ENCODE data around the gene OBSCN.

The OBSCN gene

DNA sequence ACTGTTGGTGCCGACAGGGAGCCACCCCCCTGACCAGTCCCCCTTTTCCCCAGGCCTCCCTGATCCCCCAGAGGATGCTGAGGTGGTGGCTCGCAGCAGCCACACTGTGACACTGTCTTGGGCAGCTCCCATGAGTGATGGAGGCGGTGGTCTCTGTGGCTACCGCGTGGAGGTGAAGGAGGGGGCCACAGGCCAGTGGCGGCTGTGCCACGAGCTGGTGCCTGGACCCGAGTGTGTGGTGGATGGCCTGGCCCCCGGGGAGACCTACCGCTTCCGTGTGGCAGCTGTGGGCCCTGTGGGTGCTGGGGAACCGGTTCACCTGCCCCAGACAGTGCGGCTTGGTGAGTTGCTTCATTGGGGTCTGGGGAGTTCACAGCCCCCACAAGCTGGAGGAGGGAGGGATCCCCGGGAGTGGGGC is 109.6 kb downstream of the OBSCN start:
- no peaks in the 10 kb centered on the region for H3K9me3 Mint-ChIP-seq
- H3K27me3 Mint-ChIP-seq, result no peaks in the 10 kb centered on the region
- no peak for ATAC-seq
- H3K27ac Mint-ChIP-seq, result no peak overlapping the region
- H3K36me3 Mint-ChIP-seq, result no peaks in the 10 kb centered on the region
- H3K4me3 Mint-ChIP-seq, result no peak overlapping the region
- H3K4me1 Mint-ChIP-seq, result no peaks in the 10 kb centered on the region

DNA sequence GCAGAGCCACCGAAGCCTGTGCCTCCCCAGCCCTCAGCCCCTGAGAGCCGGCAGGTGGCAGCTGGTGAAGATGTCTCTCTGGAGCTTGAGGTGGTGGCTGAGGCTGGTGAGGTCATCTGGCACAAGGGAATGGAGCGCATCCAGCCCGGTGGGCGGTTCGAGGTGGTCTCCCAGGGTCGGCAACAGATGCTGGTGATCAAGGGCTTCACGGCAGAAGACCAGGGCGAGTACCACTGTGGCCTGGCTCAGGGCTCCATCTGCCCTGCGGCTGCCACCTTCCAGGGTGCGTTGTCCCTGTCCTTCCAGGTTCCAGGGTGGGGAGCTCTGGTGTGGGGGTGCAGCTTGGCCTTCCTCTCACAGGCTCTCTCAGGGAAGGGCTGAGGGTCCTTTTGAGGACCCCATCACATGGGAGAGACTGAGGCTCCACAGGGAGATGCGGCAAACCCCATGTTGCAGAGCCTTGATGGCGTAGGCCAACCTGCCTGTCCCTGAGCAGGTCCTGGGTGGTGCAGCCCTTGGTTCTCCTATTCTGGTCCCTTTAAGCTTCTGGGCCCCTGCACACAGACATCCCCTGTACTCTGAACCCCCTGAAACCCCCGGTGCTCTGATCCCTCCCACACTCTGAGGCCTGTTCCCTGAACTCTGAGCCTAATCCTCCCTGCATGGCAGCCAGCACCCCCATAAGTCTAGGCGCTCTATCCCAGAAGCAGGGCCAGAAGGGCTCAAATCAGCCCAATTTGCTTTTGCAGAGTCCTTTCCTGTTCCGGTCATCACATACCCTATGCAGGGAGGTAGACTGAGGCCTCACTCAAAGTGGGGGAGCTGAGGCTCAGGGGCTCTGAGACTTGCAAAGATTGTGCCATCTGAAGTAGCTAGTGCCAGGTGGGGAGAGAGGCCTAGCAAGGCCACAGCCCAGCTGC is 110.3 kb downstream of the OBSCN start:
- Mint-ChIP-seq H3K27ac (no peak overlapping the region), H3K9me3 (no peaks in the 10 kb centered on the region), H3K4me1 (no peaks in the 10 kb centered on the region), H3K27me3 (no peaks in the 10 kb centered on the region), H3K4me3 (no peak overlapping the region), H3K36me3 (peaks cover 4% of the 10 kb centered on the region)
- ATAC-seq, result no peak

DNA sequence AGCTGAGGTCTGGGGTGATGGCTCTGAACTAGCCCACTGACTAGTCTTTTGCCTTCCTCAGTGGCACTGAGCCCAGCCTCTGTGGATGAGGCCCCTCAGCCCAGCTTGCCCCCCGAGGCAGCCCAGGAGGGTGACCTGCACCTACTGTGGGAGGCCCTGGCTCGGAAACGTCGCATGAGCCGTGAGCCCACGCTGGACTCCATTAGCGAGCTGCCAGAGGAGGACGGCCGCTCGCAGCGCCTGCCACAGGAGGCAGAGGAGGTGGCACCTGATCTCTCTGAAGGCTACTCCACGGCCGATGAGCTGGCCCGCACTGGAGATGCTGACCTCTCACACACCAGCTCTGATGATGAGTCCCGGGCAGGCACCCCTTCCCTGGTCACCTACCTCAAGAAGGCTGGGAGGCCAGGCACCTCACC is 111.0 kb downstream of the OBSCN start:
- no peak overlapping the region for H3K4me3 Mint-ChIP-seq
- H3K27me3 Mint-ChIP-seq, result no peaks in the 10 kb centered on the region
- H3K9me3 Mint-ChIP-seq, result no peaks in the 10 kb centered on the region
- H3K4me1 Mint-ChIP-seq, result no peaks in the 10 kb centered on the region
- ATAC-seq, result no peak
- H3K27ac Mint-ChIP-seq, result no peak overlapping the region
- peaks cover 5% of the 10 kb centered on the region for H3K36me3 Mint-ChIP-seq

DNA sequence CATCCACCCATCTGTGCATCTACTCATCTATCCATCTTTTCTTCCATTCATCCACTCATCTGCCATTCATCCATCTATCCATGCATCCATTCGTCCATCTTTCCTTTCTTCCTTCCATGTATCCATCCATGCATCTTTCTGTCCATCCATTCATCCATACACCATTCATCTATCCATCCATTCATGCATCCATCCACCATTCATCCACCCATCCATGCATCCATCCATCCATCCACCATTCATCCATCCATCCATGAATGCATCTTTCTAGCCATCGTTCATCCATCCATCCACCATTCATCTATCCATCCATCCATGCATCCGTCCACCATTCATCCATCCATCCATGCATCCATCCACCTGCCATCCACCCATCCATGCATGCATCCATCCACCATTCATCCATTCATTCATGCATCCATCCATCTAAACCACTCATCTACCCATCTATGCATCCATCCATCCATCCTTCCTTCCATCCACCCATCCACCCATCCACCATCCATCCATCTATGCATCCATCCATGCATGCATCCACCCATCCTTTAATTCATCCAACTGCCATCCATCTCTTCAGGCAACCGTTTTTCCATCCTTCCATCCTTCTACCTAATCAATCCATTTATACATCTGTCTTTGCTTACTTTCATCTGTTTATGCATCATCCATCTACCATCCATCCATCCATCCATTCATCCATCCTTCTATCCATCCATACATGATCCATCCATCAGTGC is 111.7 kb downstream of the OBSCN start:
- Mint-ChIP-seq H3K36me3 (peaks cover 5% of the 10 kb centered on the region), H3K27me3 (no peaks in the 10 kb centered on the region), H3K4me1 (no peaks in the 10 kb centered on the region), H3K9me3 (no peaks in the 10 kb centered on the region), H3K4me3 (no peak overlapping the region), H3K27ac (no peak overlapping the region)
- ATAC-seq, result no peak

DNA sequence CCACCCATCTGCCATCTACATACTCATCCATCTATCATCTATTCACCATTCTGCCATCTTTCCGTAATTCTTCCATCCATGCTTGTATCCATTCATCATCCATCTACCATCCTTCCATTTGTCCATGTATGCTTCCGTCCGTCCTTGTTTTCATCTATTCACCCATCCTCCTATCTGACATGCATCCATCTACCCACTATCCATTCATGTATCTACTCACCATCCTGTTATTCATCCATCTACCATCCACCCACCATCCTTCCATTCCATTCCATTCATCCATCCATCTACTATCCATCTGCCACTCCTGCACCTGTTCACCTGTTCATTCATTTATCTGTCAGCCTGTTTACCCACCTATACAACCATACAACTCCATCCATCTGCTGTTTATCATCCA is 112.5 kb downstream of the OBSCN start:
- H3K27ac Mint-ChIP-seq, result no peak overlapping the region
- no peaks in the 10 kb centered on the region for H3K27me3 Mint-ChIP-seq
- no peaks in the 10 kb centered on the region for H3K4me1 Mint-ChIP-seq
- no peak for ATAC-seq
- peaks cover 5% of the 10 kb centered on the region for H3K36me3 Mint-ChIP-seq
- no peaks in the 10 kb centered on the region for H3K9me3 Mint-ChIP-seq
- no peak overlapping the region for H3K4me3 Mint-ChIP-seq

DNA sequence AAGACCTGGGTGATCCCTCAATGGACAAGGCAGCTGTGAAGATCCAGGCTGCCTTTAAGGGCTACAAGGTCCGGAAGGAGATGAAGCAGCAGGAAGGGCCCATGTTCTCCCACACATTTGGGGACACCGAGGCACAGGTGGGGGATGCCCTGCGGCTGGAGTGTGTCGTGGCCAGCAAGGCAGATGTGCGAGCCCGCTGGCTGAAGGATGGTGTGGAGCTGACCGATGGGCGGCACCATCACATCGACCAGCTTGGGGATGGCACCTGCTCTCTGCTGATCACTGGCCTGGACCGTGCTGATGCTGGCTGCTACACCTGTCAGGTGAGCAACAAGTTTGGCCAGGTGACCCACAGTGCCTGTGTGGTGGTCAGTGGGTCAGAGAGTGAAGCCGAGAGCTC is 113.6 kb downstream of the OBSCN start:
- Mint-ChIP-seq H3K27ac (no peak overlapping the region), H3K27me3 (no peaks in the 10 kb centered on the region), H3K4me3 (no peak overlapping the region), H3K4me1 (no peaks in the 10 kb centered on the region), H3K36me3 (peaks cover 5% of the 10 kb centered on the region), H3K9me3 (no peaks in the 10 kb centered on the region)
- no peak for ATAC-seq

DNA sequence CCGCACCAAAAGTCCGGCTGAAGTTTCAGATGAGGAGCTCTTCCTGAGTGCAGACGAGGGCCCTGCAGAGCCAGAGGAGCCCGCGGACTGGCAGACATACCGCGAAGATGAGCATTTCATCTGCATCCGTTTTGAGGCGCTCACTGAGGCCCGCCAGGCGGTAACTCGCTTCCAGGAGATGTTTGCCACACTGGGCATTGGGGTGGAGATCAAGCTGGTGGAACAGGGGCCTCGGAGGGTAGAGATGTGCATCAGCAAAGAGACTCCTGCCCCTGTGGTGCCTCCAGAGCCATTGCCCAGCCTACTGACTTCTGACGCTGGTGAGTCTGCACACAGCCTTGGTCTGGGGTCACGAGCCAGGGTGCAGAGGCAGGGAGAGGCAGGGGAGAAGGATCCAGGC is 114.1 kb downstream of the OBSCN start:
- H3K27ac Mint-ChIP-seq, result no peak overlapping the region
- ATAC-seq, result no peak
- H3K27me3 Mint-ChIP-seq, result no peaks in the 10 kb centered on the region
- H3K4me1 Mint-ChIP-seq, result no peaks in the 10 kb centered on the region
- H3K9me3 Mint-ChIP-seq, result no peaks in the 10 kb centered on the region
- H3K36me3 Mint-ChIP-seq, result peaks cover 5% of the 10 kb centered on the region
- H3K4me3 Mint-ChIP-seq, result no peak overlapping the region

DNA sequence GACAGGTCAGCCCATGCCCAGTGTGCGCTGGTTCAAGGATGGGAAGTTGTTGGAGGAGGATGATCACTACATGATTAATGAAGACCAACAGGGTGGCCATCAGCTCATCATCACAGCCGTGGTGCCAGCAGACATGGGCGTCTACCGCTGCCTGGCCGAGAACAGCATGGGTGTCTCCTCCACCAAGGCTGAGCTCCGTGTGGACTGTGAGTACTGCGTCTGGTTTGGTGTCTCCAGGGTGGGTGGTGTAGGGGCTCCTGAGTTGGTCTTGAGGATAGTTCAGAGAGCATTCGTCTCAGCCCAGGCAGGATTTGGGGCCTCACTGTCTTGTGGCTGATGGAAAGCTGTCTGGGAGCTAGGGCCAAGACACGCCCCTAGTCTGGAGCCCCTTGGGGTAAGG is 115.6 kb downstream of the OBSCN start:
- Mint-ChIP-seq H3K27me3 (no peaks in the 10 kb centered on the region), H3K4me3 (no peak overlapping the region), H3K9me3 (no peaks in the 10 kb centered on the region), H3K36me3 (peaks cover 5% of the 10 kb centered on the region), H3K27ac (no peak overlapping the region), H3K4me1 (no peaks in the 10 kb centered on the region)
- ATAC-seq, result no peak

DNA sequence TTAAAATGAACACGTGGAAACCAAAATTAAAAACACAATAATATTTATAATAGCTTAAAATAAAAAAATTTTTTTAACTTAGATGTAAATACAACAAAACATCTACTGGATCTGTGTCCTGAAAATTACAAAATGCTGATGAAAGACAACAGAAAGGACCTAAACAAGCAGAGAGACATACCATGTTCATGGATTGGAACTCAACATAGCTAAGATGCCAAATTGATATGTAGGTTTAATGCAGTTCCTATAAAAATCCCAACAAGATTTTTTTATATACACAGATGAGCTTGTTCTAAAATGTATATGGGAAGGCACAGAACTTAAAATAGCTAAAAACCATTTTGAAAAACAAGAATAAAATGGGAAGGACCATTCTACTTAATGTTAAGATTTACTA is 117.4 kb downstream of the OBSCN start:
- no peaks in the 10 kb centered on the region for H3K9me3 Mint-ChIP-seq
- no peak for ATAC-seq
- no peak overlapping the region for H3K4me3 Mint-ChIP-seq
- H3K27ac Mint-ChIP-seq, result no peak overlapping the region
- no peaks in the 10 kb centered on the region for H3K4me1 Mint-ChIP-seq
- H3K27me3 Mint-ChIP-seq, result no peaks in the 10 kb centered on the region
- peaks cover 5% of the 10 kb centered on the region for H3K36me3 Mint-ChIP-seq

DNA sequence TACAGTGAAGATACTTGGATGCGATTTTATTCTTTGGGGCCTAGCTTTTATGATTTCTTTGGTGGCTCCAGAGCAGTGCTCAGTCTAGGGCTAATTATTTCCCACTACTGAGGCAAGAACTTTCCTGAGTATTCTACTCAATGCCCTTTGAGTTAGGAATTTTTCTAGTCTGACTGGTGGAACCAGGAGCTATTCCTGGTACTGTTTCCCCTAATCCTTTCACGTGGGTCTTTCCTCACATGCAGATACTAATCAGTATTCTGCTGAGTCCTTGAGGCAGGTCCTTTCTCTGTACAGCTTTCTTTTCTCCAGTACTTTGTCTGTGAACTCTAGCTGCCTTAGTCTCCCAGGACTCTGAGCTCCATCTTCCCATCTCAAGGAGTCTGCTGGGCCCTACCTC is 122.0 kb downstream of the OBSCN start:
- no peak for ATAC-seq
- Mint-ChIP-seq H3K27me3 (no peaks in the 10 kb centered on the region), H3K27ac (no peak overlapping the region), H3K36me3 (peaks cover 5% of the 10 kb centered on the region), H3K4me1 (no peaks in the 10 kb centered on the region), H3K9me3 (no peaks in the 10 kb centered on the region), H3K4me3 (no peak overlapping the region)

DNA sequence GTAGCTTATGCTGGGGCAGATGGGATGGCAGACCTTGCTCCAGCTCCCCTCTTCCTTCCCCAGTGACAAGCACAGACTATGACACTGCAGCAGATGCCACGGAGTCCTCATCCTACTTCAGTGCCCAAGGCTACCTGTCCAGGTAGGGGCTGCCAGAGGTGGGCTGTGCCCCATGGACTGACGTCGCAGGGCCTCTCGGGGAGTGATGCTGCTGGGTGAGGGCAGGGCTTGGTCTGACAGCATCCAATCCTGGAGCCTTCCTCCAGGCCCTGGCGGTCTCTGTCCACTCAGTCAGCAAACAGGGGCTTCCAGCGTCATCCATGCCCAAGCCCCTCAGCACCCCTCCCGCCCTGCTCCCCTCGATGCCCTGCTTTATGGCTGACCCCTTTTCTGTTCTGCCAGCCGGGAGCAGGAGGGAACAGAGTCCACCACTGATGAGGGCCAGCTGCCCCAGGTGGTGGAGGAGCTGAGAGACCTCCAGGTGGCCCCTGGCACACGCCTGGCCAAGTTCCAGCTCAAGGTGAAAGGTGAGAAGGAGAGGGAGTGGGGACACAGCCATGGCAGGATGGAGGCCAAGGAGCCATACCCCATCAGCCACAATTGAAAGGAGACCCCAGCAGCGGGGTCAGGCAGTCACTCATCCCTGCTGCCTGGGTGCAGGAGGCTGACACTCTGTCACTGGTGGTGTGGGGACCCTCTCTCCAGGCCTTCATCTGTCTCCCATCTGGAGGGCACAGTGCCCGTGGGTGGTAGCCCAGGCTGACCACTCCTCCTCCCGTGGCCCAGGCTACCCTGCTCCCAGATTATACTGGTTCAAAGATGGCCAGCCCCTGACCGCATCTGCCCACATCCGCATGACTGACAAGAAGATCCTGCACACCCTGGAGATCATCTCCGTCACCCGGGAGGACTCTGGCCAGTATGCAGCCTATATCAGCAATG is 125.2 kb downstream of the OBSCN start:
- Mint-ChIP-seq H3K27ac (no peak overlapping the region), H3K4me3 (no peak overlapping the region), H3K36me3 (peaks cover 5% of the 10 kb centered on the region), H3K27me3 (no peaks in the 10 kb centered on the region), H3K4me1 (no peaks in the 10 kb centered on the region), H3K9me3 (no peaks in the 10 kb centered on the region)
- ATAC-seq, result no peak

DNA sequence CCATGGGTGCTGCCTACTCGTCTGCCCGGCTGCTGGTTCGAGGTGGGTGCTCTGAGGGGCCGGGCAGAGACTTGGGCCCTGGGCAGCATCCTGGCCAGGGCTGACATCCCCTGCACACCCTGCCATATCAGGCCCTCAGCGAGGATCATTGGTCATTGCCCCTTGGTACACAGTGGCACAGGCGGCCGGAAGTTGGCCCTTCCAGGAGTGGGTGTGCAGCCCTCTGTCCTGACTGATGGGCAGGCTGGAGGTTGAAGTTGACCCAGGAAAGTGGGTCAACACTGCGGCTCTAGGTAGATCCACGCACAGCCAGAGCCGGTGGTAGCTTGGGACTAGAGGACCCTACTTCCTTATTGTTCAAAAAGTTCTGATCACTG is 125.9 kb downstream of the OBSCN start:
- no peak overlapping the region for H3K4me3 Mint-ChIP-seq
- H3K27me3 Mint-ChIP-seq, result no peaks in the 10 kb centered on the region
- no peaks in the 10 kb centered on the region for H3K9me3 Mint-ChIP-seq
- H3K36me3 Mint-ChIP-seq, result peaks cover 5% of the 10 kb centered on the region
- no peak for ATAC-seq
- no peak overlapping the region for H3K27ac Mint-ChIP-seq
- no peaks in the 10 kb centered on the region for H3K4me1 Mint-ChIP-seq

DNA sequence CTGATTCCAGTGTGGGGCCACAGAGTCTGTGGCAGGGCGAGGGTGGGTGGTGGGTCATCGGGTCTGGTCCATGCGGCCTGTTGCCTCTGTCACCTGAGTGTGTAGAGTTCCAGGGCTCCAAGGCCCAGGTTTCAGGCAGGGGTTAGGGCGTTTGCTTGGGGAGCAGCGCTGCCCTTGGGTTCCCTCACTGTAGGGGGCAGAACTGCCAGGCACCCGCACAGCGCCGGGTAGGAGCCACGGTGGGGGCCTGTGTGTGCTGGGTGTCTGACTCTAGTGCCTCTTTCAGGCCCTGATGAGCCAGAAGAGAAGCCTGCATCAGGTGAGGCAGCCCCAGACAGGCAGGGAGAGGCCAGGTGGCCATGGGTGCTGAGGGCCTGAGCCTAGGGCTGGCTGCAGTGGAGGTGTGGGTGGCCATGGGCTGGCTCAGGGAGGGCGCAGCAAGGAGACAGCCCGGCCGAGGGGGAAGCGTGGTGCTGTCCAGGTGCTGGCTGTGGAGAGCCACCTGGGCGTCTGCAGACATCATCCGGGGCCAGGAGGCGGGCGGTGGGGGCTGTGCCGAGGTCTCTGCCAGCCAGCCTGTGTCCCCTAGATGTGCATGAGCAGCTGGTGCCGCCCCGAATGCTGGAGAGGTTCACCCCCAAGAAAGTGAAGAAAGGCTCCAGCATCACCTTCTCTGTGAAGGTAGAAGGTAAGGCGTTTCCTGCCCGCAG is 126.5 kb downstream of the OBSCN start:
- Mint-ChIP-seq H3K27ac (no peak overlapping the region), H3K27me3 (no peaks in the 10 kb centered on the region), H3K9me3 (no peaks in the 10 kb centered on the region), H3K4me1 (no peaks in the 10 kb centered on the region), H3K4me3 (no peak overlapping the region), H3K36me3 (peaks cover 7% of the 10 kb centered on the region)
- no peak for ATAC-seq

DNA sequence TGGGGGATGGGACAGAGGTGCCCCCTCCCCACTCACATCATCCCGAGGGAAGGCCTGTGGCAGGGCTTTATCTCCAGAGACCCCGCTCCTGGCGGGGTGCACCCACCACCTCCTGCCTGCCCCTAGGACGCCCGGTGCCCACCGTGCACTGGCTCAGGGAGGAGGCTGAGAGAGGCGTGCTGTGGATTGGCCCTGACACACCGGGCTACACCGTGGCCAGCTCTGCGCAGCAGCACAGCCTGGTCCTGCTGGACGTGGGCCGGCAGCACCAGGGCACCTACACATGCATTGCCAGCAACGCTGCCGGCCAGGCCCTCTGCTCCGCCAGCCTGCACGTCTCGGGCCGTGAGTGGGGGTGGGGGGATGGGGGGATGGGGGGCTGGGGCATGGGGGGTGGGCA is 127.1 kb downstream of the OBSCN start:
- ATAC-seq, result no peak
- Mint-ChIP-seq H3K9me3 (no peaks in the 10 kb centered on the region), H3K36me3 (peaks cover 10% of the 10 kb centered on the region), H3K4me1 (no peaks in the 10 kb centered on the region), H3K4me3 (no peak overlapping the region), H3K27ac (no peak overlapping the region), H3K27me3 (no peaks in the 10 kb centered on the region)

All from stimulated activated memory B cell treated with anti-CD40 and anti-IgM and Interleukin-4, amounts not matched to agents 10 μg/mL and 1 μg/mL and 100 μg/mL, for 72 hours (primary cell).